T-helper 1 cell treated with Interleukin-12 subunit alpha and Interleukin-12 subunit beta and Interleukin-4 antibody, amounts not matched to agents 30 ng/mL and 1 ng/mL, for 36 hours (primary cell): ENCODE results near the gene KIF2A. TPM values are rescaled to one million over a fixed set of nuclear protein-coding genes. Genes with fewer than 3 reads are reported as not detected.

Experiments
- total RNA-seq: library from RNA; stranded (reverse); gene quantifications from 2 replicates; pipeline ENCODE4 v1.2.3, GENCODE V29; 2022

Gene KIF2A
- total RNA-seq, 1 donor from 2014 or later = 176 TPM

Other genes starting within 250 kb of the KIF2A start
- gene DIMT1, start 97.7 kb downstream of the KIF2A start, total RNA-seq = 22.0 and 22.8 TPM in 2 replicates
- gene IPO11, start 106.6 kb downstream of the KIF2A start, total RNA-seq = 27.2 and 29.1 TPM in 2 replicates